Subcutaneous adipose tissue (tissue), 4 donors: Measurements from ENCODE around the gene KLK13. TPM values are rescaled to one million over a fixed set of nuclear protein-coding genes. Genes with fewer than 3 reads are reported as not detected.

Experiments
- CTCF ChIP-seq: fragments of 450-650 bp; IDR thresholded peaks from one replicate; pipeline ENCODE4 v1.5.1; 2016; ENCODE audit warnings: low read depth, mild to moderate bottlenecking, control low read depth, antibody characterized with exemption, moderate library complexity
- total RNA-seq, 4 donors: library from RNA; depleted of rRNA; stranded (reverse); fragments of >200 nt; gene quantifications; one replicate each; pipeline ENCODE4 v1.1.0, GENCODE V29; 2016

The KLK13 gene
- total RNA-seq, 4 donors from 2014 or later: not detected

DNA sequence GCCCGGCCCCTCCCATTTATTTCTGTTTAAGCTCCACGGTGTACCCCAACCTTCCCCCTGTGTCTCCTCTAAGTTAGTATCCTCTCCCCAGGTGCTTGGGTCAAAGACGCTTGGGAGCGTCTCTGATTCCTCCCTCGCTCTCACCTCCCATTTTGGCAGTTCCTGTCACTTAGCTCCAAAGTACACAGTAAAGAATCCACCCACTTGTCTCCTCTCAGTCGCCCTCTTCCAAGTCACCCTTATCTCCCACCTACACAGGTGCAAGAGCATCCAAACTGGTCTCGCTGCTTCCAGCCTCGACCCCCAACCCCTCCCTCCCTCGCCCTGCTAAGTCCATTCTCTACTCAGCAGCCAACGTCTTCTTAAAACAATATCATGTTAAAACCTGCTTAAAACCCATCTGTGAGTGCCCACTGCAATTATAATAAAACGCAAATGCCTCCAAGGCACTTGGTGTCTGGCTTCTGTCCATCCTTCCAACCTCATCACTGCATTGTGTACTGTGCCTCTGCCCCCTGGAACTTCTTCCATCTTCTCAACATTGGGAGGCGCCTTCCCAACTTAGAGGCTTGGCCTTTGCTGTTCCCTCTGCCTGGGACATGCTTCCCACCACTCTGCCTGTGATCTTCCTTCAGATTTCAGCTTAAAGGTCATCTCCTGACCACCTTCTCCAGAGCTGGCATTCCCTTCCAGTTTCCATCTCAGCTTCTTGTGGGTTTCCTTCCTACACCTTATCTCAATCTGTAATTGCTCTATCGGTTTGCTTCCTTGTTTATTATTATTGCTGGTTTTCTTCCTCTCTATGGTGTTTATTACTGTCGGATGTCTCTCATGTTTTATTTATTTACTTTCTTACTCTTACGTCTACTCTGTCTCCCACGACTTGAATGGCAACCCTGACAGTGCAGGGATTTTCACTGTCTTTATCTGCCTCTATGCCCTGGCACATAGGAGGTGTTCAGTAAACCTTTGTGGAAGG, 27.3 kb upstream of the KLK13 start:
- no peak for TF ChIP-seq CTCF

DNA sequence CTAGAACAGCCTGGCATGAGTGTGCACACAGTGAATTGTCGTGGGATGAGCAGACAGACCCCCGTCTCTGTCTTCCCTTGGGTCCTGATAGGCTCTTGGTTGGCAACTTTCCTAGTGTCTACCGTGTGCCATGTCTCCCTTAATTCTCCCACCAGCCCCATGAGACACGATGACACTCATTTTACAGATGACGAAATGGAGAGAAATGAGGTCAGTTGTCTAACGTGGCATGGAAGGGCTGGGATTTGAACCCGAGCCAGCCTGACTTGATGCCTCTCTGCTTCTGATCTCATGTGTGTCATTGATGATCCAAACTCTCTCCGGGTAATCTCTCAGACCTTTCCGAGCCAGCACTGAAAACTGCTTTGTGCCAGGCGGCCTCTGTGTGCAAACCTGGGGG, 26.2 kb upstream of the KLK13 start:
- TF ChIP-seq CTCF: no peak

GRCh38 chr19:51090471-51090870, 25.6 kb upstream of the KLK13 start:
- no peak for TF ChIP-seq CTCF

DNA sequence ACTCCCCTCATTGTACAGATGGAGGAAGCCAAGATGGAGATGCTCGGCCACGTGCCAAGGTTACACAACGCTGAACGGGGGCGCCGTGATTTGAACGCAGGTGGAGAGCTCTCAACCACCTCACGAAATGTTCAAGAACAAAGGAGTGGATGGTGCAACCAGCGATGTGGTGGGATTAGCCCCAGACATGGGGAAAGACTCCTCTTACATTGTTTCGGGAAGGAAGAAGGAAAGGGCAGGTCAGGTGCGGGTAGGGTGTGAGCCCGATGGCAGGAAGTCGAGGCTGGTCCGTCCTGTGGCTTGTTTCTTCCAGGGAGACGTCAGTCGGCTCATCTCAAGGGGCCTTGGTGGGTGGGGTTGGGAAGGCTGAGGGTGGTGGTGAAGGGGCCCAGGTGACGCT, 24.9 kb upstream of the KLK13 start:
- no peak for TF ChIP-seq CTCF

- no peak for TF ChIP-seq CTCF
Observed at GRCh38 chr19:51086153-51086850, 21.4 kb upstream of the KLK13 start.

DNA sequence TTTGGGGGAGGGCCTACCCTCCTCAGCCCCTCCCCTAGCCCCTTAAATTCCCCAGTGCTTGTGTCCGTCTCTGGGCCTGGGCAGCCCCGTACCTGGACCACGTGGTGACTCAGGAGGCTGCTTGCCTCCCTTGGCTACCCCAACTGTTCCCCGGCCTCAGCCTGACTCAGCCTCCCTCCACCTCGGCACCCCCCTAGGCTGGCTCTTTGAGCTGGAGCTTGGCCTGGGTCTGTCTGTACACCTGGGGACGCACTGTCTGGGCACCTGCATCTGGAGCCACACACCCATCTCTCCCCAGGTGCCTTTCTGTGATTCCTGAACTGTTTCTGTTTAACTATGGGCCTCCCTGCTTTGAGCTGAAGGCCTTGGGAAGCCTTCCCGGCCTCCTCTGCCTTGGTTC, 19.6 kb upstream of the KLK13 start:
- no peak for TF ChIP-seq CTCF

GRCh38 chr19:51083783-51084182, 18.9 kb upstream of the KLK13 start:
- TF ChIP-seq CTCF: no peak
